ENCODE results near the gene CCDC24. TPM values are rescaled to one million over a fixed set of nuclear protein-coding genes. Genes with fewer than 3 reads are reported as not detected.
A peak's percentile ranks its signal among the peaks of the same experiment; 100 is the strongest.

The CCDC24 gene
- total and polyA plus RNA-seq, 2 of the 4 experiments (the other 2 are of a cell fraction): 1.4 to 4.6 TPM

- Histone ChIP-seq H4K8ac (ENCODE audit: low read depth in 2 of 2, low read length in 2 of 2) (no peak overlapping the region), H4K91ac (ENCODE audit: insufficient read depth, low read depth, low read length) (no peak overlapping the region), H3K9me3 (ENCODE audit: control insufficient read depth, insufficient read depth, low read length) (no peaks in the 10 kb centered on the region), H3K27me3 (ENCODE audit: control insufficient read depth, insufficient read depth, low read length) (no peaks in the 10 kb centered on the region), H2BK20ac (ENCODE audit: low read depth, low read length) (peak overlapping the region; percentile 29; the same call in 1 of the 2 replicates), H3K14ac (replicated peaks; ENCODE audit: low read depth, low read length) (no peak overlapping the region), H2BK120ac (ENCODE audit: low read depth, low read length) (no peak overlapping the region), H3K56ac (ENCODE audit: extremely low read depth, insufficient read depth, low read length) (no peak overlapping the region), H2AK5ac (ENCODE audit: low read depth, low read length) (no peak overlapping the region), H3K27ac (ENCODE audit: insufficient read depth, low read length) (no peak overlapping the region), H3K36me3 (ENCODE audit: control insufficient read depth, insufficient read depth, low read length) (no peaks in the 10 kb centered on the region), H2AFZ (replicated peaks; ENCODE audit: low read length, poor library complexity) (no peak overlapping the region), H3K4me1 (ENCODE audit: control insufficient read depth, insufficient read depth, low read length) (peaks cover 17% of the 10 kb centered on the region), H4K5ac (ENCODE audit: low read depth, low read length) (no peak overlapping the region), H2BK15ac (ENCODE audit: low read depth, low read length) (no peak overlapping the region), H3K9me1 (ENCODE audit: insufficient read depth, low read length) (peaks cover 18% of the 10 kb centered on the region), H2BK5ac (ENCODE audit: low read depth, low read length, poor library complexity, severe bottlenecking) (no peak overlapping the region), H3K23ac (ENCODE audit: low read depth, low read length) (no peak overlapping the region), H3K79me1 (ENCODE audit: low read depth in 1 of 2, low read length in 2 of 2) (no peaks in the 10 kb centered on the region), H3K4ac (ENCODE audit: low read depth, low read length) (no peak overlapping the region), H2AK9ac (replicated peaks; ENCODE audit: low read depth, low read length, poor library complexity) (no peak overlapping the region), H3K9ac (ENCODE audit: low read depth, low read length) (no peak overlapping the region), H4K20me1 (ENCODE audit: insufficient read depth, low read length) (peaks cover 3% of the 10 kb centered on the region; the same call in 1 of the 2 replicates), H3K18ac (ENCODE audit: low read depth, low read length) (no peak overlapping the region), H3K4me3 (ENCODE audit: insufficient read depth, low read depth, low read length) (no peak overlapping the region), H3K4me2 (ENCODE audit: low read depth, low read length) (no peak overlapping the region)
- intact Hi-C loops (cut with micrococcal nuclease) (loop anchor here (5.0 kb wide), 2 partner anchors 167 to 338 kb away; partner anchors contain the start of genes DMAP1 and ST3GAL3), in situ Hi-C loops (cut with MboI; ENCODE audit: low sequenced_read_pairs) (loop anchor here (5.0 kb wide), 1 partner anchor 38 kb away; no protein-coding TSS in a partner anchor), dilution Hi-C loops (cut with HindIII; ENCODE audit: low sequenced_read_pairs, unreplicated experiment) (no loop called here)
- DNase-seq: no peak
- TF ChIP-seq POLR2A (IDR thresholded peaks at IDR 0.05; ENCODE audit: low read depth, low read length) (no peak), NFE2L2 (IDR thresholded peaks at IDR 0.05; ENCODE audit: low read depth, low read length) (no peak), RCOR1 (IDR thresholded peaks at IDR 0.05; ENCODE audit: insufficient replicate concordance, low read length) (no peak), BHLHE40 (IDR thresholded peaks at IDR 0.05; ENCODE audit: low read depth, low read length) (no peak), USF2 (IDR thresholded peaks at IDR 0.05; ENCODE audit: low read depth, low read length) (no peak)
- BruUV-seq (replicated peaks): no TSS peak
- 83% methylated on average over 8 of the region's 9 CpGs; no CpG with 5 or more reads in 1 of the 2 experiments for WGBS, 2 experiments (ENCODE audit: extremely low coverage in 2 of 2, insufficient read length in 1 of 2)
- POLR2A ChIA-PET (ENCODE audit: unreplicated experiment): no interaction called here
- CTCF ChIA-PET: interaction anchor here (4.4 kb wide), 1 partner anchor 39 kb away, joined by 20 read pairs; no protein-coding TSS in a partner anchor
- ATAC-seq (ENCODE audit: low read depth): no peak
Measured at GRCh38 chr1:44045064-44045463, 53.7 kb downstream of the CCDC24 start.

Other genes starting within 250 kb of the CCDC24 start
- gene ARTN, start 57.8 kb upstream of the CCDC24 start, total RNA-seq (2012; rRNA removed): not detected in 2 replicates
- gene ARTN, start 57.8 kb upstream of the CCDC24 start, polyA plus RNA-seq (2012; rRNA removed): 0.23 and 0.29 TPM in 2 replicates
- gene IPO13, start 44.6 kb upstream of the CCDC24 start, total RNA-seq (2012; rRNA removed): 14.2 and 15.2 TPM in 2 replicates
- 18.7 and 19.0 TPM in 2 replicates for gene IPO13, start 44.6 kb upstream of the CCDC24 start, polyA plus RNA-seq (2012; rRNA removed)
- gene DPH2, start 21.6 kb upstream of the CCDC24 start, total RNA-seq (2012; rRNA removed): 18.9 and 21.0 TPM in 2 replicates
- 32.2 and 38.0 TPM in 2 replicates for gene DPH2, start 21.6 kb upstream of the CCDC24 start, polyA plus RNA-seq (2012; rRNA removed)
- gene ATP6V0B, start 16.6 kb upstream of the CCDC24 start, total RNA-seq (2012; rRNA removed): 72.1 and 80.3 TPM in 2 replicates
- 169 and 209 TPM in 2 replicates for gene ATP6V0B, start 16.6 kb upstream of the CCDC24 start, polyA plus RNA-seq (2012; rRNA removed)
- 57.2 and 60.8 TPM in 2 replicates for gene B4GALT2, start 12.4 kb upstream of the CCDC24 start, total RNA-seq (2012; rRNA removed)
- gene B4GALT2, start 12.4 kb upstream of the CCDC24 start, polyA plus RNA-seq (2012; rRNA removed): 52.3 and 74.7 TPM in 2 replicates
- gene SLC6A9, start 39.9 kb downstream of the CCDC24 start, total RNA-seq (2012; rRNA removed): 1.9 and 2.0 TPM in 2 replicates
- 6.2 and 6.6 TPM in 2 replicates for gene SLC6A9, start 39.9 kb downstream of the CCDC24 start, polyA plus RNA-seq (2012; rRNA removed)
- 0.28 and 0.36 TPM in 2 replicates for gene KLF17, start 127.2 kb downstream of the CCDC24 start, total RNA-seq (2012; rRNA removed)
- 0.14 and 0.17 TPM in 2 replicates for gene KLF17, start 127.2 kb downstream of the CCDC24 start, polyA plus RNA-seq (2012; rRNA removed)
- not detected in 2 replicates for gene KLF18, start 150.0 kb downstream of the CCDC24 start, total RNA-seq (2012; rRNA removed)
- gene KLF18, start 150.0 kb downstream of the CCDC24 start, polyA plus RNA-seq (2012; rRNA removed): not detected in 2 replicates
- 18.1 and 22.2 TPM in 2 replicates for gene DMAP1, start 221.9 kb downstream of the CCDC24 start, total RNA-seq (2012; rRNA removed)
- 34.3 and 39.4 TPM in 2 replicates for gene DMAP1, start 221.9 kb downstream of the CCDC24 start, polyA plus RNA-seq (2012; rRNA removed)